H1 (cell line): Measurements from ENCODE around the gene NRP2. TPM values are rescaled to one million over a fixed set of nuclear protein-coding genes. Genes with fewer than 3 reads are reported as not detected.

Experiments
- CTCF ChIA-PET: fragments of 300-600 bp; sonication (Branson Sonifier 250); formaldehyde crosslinking; loops from one replicate; lab custom pipeline; 2021; ENCODE audit not compliant: partially characterized antibody; lab: Charles Lee
- POLR2A ChIA-PET: fragments of 300-600 bp; sonication (Branson Sonifier 250); formaldehyde crosslinking; loops from one replicate; lab custom pipeline; 2021; ENCODE audit warnings: inconsistent platforms; ENCODE audit not compliant: partially characterized antibody; lab: Charles Lee
- DNase-seq, 2 experiments: peaks; one replicate each; pipeline versions ENCODE4 v3.0.0 to v3.0.0-alpha.2; 2010 to 2022; ENCODE audit warnings: low spot score in 2 of 2, low read depth in 1 of 2, mixed read lengths in 1 of 2
- FAIRE-seq: peaks from 2 replicates; lab custom pipeline; 2011; peaks lifted over from hg19 to GRCh38; lab: Jason Lieb, UNC
- H2AFZ ChIP-seq: 2 replicates; pipeline ENCODE4 v1.8.1; 2012; ENCODE audit warnings: low read length, inconsistent platforms
- H2AK5ac ChIP-seq: 2 replicates; pipeline ENCODE4 v1.6.1; 2013; ENCODE audit warnings: low read depth, low read length
- H2BK120ac ChIP-seq: replicated peaks from 2 replicates; pipeline ENCODE3; 2013; ENCODE audit warnings: low read depth, low read length, inconsistent platforms
- H2BK12ac ChIP-seq: 2 replicates; pipeline ENCODE4 v1.6.1; 2013; ENCODE audit warnings: low read depth, low read length
- H2BK15ac ChIP-seq: 2 replicates; pipeline ENCODE4 v1.6.1; 2013; ENCODE audit warnings: low read length
- H2BK20ac ChIP-seq: 2 replicates; pipeline ENCODE4 v1.6.1; 2013; ENCODE audit warnings: low read length
- H2BK5ac ChIP-seq: 2 replicates; pipeline ENCODE4 v1.6.1; 2013; ENCODE audit warnings: low read depth, low read length
- H3K14ac ChIP-seq: 2 replicates; pipeline ENCODE4 v1.6.1; 2013; ENCODE audit warnings: inconsistent platforms; ENCODE audit not compliant: insufficient read length
- H3K18ac ChIP-seq: 2 replicates; pipeline ENCODE4 v1.6.1; 2013; ENCODE audit warnings: low read length; ENCODE audit errors: extremely low read depth
- H3K23ac ChIP-seq: 2 replicates; pipeline ENCODE4 v1.6.1; 2013; ENCODE audit warnings: inconsistent platforms; ENCODE audit not compliant: insufficient read length
- H3K23me2 ChIP-seq: 2 replicates; pipeline ENCODE4 v1.6.1; 2013; ENCODE audit warnings: low read depth, low read length
- H3K27ac ChIP-seq: 2 replicates; pipeline ENCODE4 v1.6.1; 2011; ENCODE audit warnings: low read depth, low read length, inconsistent platforms
- H3K27me3 ChIP-seq, 4 experiments: replicated peaks in 1 of 4; 1 replicate in 1 of 4; 2 replicates in 3 of 4; pipeline versions ENCODE4 v1.6.1 to v1.8.1; 2011 to 2013; ENCODE audit warnings: low read length in 3 of 4, mild to moderate bottlenecking in 3 of 4, inconsistent platforms in 2 of 4, mixed read lengths in 2 of 4, moderate library complexity in 1 of 4; ENCODE audit not compliant: control insufficient read depth in 3 of 4, insufficient read depth in 3 of 4; ENCODE audit errors: extremely low read depth in 1 of 4
- H3K36me3 ChIP-seq, 4 experiments: 2 replicates each; pipeline versions ENCODE4 v1.6.1 to v1.8.1; 2011 to 2013; ENCODE audit warnings: mild to moderate bottlenecking in 4 of 4, low read length in 3 of 4, moderate library complexity in 2 of 4, control low read depth in 1 of 4, inconsistent platforms in 1 of 4; ENCODE audit not compliant: insufficient read depth in 4 of 4, control insufficient read depth in 2 of 4
- H3K4ac ChIP-seq: replicated peaks from 2 replicates; pipeline ENCODE3; 2013; ENCODE audit warnings: low read length, low read depth, mixed read lengths, inconsistent platforms; ENCODE audit not compliant: insufficient read length
- H3K4me1 ChIP-seq, 4 experiments: replicated peaks in 1 of 4; 1 replicate in 1 of 4; 2 replicates in 3 of 4; pipeline versions ENCODE4 v1.6.1 to v1.8.1; 2011 to 2013; ENCODE audit warnings: low read length in 3 of 4, inconsistent platforms in 2 of 4, mixed read lengths in 1 of 4; ENCODE audit not compliant: insufficient read depth in 4 of 4, control insufficient read depth in 3 of 4
- H3K4me2 ChIP-seq, 2 experiments: 2 replicates each; pipeline versions ENCODE4 v1.6.1 to v1.8.1; 2011 to 2013; ENCODE audit warnings: low read depth in 2 of 2, low read length in 2 of 2, control low read depth in 1 of 2, inconsistent platforms in 1 of 2, mild to moderate bottlenecking in 1 of 2; ENCODE audit not compliant: insufficient read depth in 1 of 2
- H3K4me3 ChIP-seq, 4 experiments: fragments of 200-600, 300-600 bp in 1 of 4; sonication (generic), shearing (Covaris generic), sonication (Bioruptor Twin) in 1 of 4; 2 replicates each; pipeline versions ENCODE4 v1.5.1 to v1.8.1; 2011 to 2016; ENCODE audit warnings: low read length in 4 of 4, low read depth in 3 of 4, control low read depth in 2 of 4, inconsistent platforms in 2 of 4, mild to moderate bottlenecking in 2 of 4, mixed read lengths in 1 of 4, moderate library complexity in 1 of 4; ENCODE audit not compliant: insufficient read depth in 2 of 4; ENCODE audit errors: extremely low read depth in 1 of 4
- H3K56ac ChIP-seq: replicated peaks from 2 replicates; pipeline ENCODE3; 2013; ENCODE audit warnings: low read depth, mild to moderate bottlenecking, mixed read lengths, low read length, inconsistent platforms; ENCODE audit not compliant: insufficient read length
- H3K79me1 ChIP-seq: 2 replicates; pipeline ENCODE4 v1.6.1; 2013; ENCODE audit warnings: low read depth, low read length, control low read depth
- H3K79me2 ChIP-seq, 2 experiments: 2 replicates each; pipeline versions ENCODE4 v1.6.1 to v1.8.1; 2012 to 2013; ENCODE audit warnings: low read length in 2 of 2, mild to moderate bottlenecking in 2 of 2, inconsistent platforms in 1 of 2; ENCODE audit not compliant: insufficient read depth in 2 of 2, control insufficient read depth in 1 of 2
- H3K9ac ChIP-seq, 4 experiments: replicated peaks in 1 of 4; 1 replicate in 1 of 4; 2 replicates in 3 of 4; pipeline versions ENCODE4 v1.6.1 to v1.8.1; 2011 to 2013; ENCODE audit warnings: low read depth in 3 of 4, low read length in 3 of 4, control low read depth in 2 of 4, mild to moderate bottlenecking in 2 of 4, moderate library complexity in 2 of 4, inconsistent platforms in 1 of 4; ENCODE audit errors: extremely low read depth in 1 of 4
- H3K9me3 ChIP-seq, 2 experiments: 2 replicates each; pipeline versions ENCODE4 v1.6.1 to v1.8.1; 2012 to 2013; ENCODE audit warnings: mild to moderate bottlenecking in 2 of 2, moderate library complexity in 2 of 2, control low read depth in 1 of 2, inconsistent platforms in 1 of 2, low read depth in 1 of 2, low read length in 1 of 2, mixed read lengths in 1 of 2; ENCODE audit not compliant: insufficient read depth in 2 of 2
- H4K20me1 ChIP-seq, 2 experiments: replicated peaks in 1 of 2; 2 replicates each; pipeline versions ENCODE3 to v1.8.1; 2011 to 2013; ENCODE audit warnings: inconsistent platforms in 2 of 2, low read length in 2 of 2, mild to moderate bottlenecking in 1 of 2; ENCODE audit not compliant: insufficient read depth in 2 of 2, control insufficient read depth in 1 of 2
- H4K5ac ChIP-seq: 2 replicates; pipeline ENCODE4 v1.6.1; 2013; ENCODE audit warnings: low read length, low read depth, mixed read lengths, inconsistent platforms; ENCODE audit not compliant: insufficient read length
- H4K8ac ChIP-seq: 2 replicates; pipeline ENCODE4 v1.8.0; 2013; ENCODE audit warnings: mild to moderate bottlenecking, moderate library complexity, low read length, inconsistent platforms; ENCODE audit not compliant: insufficient read depth; ENCODE audit errors: extremely low read depth
- H4K91ac ChIP-seq: replicated peaks from 2 replicates; pipeline ENCODE3; 2013; ENCODE audit warnings: low read length, mixed read lengths, inconsistent platforms; ENCODE audit not compliant: insufficient read length
- EGR1 ChIP-seq: IDR thresholded peaks from 2 replicates; pipeline ENCODE4 v1.6.1; 2011; ENCODE audit warnings: low read depth, low read length, borderline replicate concordance
- GABPA ChIP-seq: IDR thresholded peaks from 2 replicates; pipeline ENCODE4 v1.6.1; 2011; ENCODE audit warnings: mild to moderate bottlenecking, low read length, moderate library complexity, borderline replicate concordance; ENCODE audit not compliant: insufficient read depth
- KDM5A ChIP-seq: fragments of 200-600 bp; IDR thresholded peaks from 2 replicates; pipeline ENCODE4 v1.7.1; 2012; ENCODE audit warnings: mild to moderate bottlenecking, low read length, inconsistent platforms, mixed read lengths
- MAFK ChIP-seq: IDR thresholded peaks from 2 replicates; pipeline ENCODE4 v1.6.1; 2012; ENCODE audit warnings: low read depth, mild to moderate bottlenecking, improper control_type of control experiment, low read length
- NANOG ChIP-seq: IDR thresholded peaks from 2 replicates; pipeline ENCODE4 v1.6.1; 2011; ENCODE audit warnings: low read length, low read depth, mild to moderate bottlenecking, inconsistent platforms; ENCODE audit not compliant: insufficient read depth, poor library complexity, severe bottlenecking
- TAF1 ChIP-seq: IDR thresholded peaks from 2 replicates; pipeline ENCODE4 v1.6.1; 2011; ENCODE audit warnings: mild to moderate bottlenecking, low read depth, low read length
- WGBS, 2 experiments: shearing (Covaris generic) in 1 of 2; methylation state at CpG; one replicate each; pipeline versions ENCODE4 v1.1.6 to v1.1.7; 2013 to 2015; ENCODE audit warnings: low lambda C conversion rate in 2 of 2, mixed read lengths in 2 of 2, inconsistent platforms in 1 of 2, low coverage in 1 of 2, missing lambda C conversion rate in 1 of 2; ENCODE audit not compliant: insufficient replicate concordance in 2 of 2, insufficient coverage in 1 of 2, insufficient read length in 1 of 2; ENCODE audit errors: extremely low coverage in 1 of 2, missing lambda C conversion rate in 1 of 2; 5-methylcytosine and 5-hydroxymethylcytosine counted together
- polyA plus RNA-seq, 7 experiments: library from polyadenylated mRNA; depleted of rRNA in 3 of 7; stranded (reverse) in 5 of 7; unstranded in 2 of 7; fragments of >200 nt in 5 of 7; fragments of 200-250 nt in 2 of 7; gene quantifications; 1 replicate in 5 of 7; 2 replicates in 1 of 7; 4 replicates in 1 of 7; pipeline versions ENCODE4 v1.2.1 to v1.2.3, GENCODE V29; 2011 to 2013; ENCODE audit warnings: missing spikeins in 2 of 7, mixed read lengths in 2 of 7
- total RNA-seq: library from RNA; stranded (reverse); fragmentation: NEBNext Ultra II Directional; extraction: Animal tissue kit (Norgen Biotek cat#: 25700); gene quantifications from 2 replicates; pipeline ENCODE4 v1.2.1, GENCODE V29; 2021

Gene NRP2
- total and polyA plus RNA-seq, 2 of the 8 experiments (the other 6 are each of a cell fraction or from before 2014, with no cell fraction given), result 32.0 to 37.8 TPM

DNA sequence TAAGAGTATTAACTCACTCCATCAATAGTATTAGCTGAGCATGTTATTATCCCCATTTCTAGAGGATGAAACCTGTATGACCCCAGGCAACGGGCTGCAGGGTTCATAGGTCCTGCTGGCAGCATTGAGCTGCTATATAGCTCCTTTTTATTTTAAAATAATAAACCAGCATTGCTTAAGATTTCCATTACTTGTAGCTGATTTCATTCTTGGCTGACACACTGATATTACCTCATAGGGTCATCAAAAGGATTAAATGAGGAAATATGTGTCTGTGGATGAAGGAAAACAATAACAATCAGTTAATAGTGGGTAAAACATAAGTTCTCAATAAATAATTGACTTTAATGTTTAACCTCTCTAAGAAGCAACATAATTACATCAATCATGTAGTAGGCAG is 48.3 kb upstream of the NRP2 start:
- H3K4ac ChIP-seq, result no peak overlapping the region
- no peak overlapping the region for H2BK20ac ChIP-seq
- no peak overlapping the region for H3K56ac ChIP-seq
- H3K4me3 ChIP-seq, result no peak overlapping the region
- no peaks in the 10 kb centered on the region for H3K23me2 ChIP-seq
- H4K20me1 ChIP-seq, result no peaks in the 10 kb centered on the region
- H3K9ac ChIP-seq, result no peak overlapping the region
- no peaks in the 10 kb centered on the region for H3K36me3 ChIP-seq
- no peak overlapping the region for H4K5ac ChIP-seq
- FAIRE-seq (no peak), DNase-seq (no peak)
- ChIA-PET CTCF (interaction anchor here (0.7 to 1.0 kb wide), 3 partner anchors 10 to 528 kb away, joined by 3 to 4 read pairs (median 4); no protein-coding TSS in a partner anchor), POLR2A (no interaction called here)
- H2BK12ac ChIP-seq, result no peak overlapping the region
- H3K79me2 ChIP-seq, result no peaks in the 10 kb centered on the region
- H2AK5ac ChIP-seq, result no peak overlapping the region
- H2BK15ac ChIP-seq, result no peak overlapping the region
- H3K23ac ChIP-seq, result no peak overlapping the region
- no peak overlapping the region for H3K18ac ChIP-seq
- H3K4me1 ChIP-seq, result peaks cover 0 to 5% (median 0%) of the 10 kb centered on the region in 4 experiments; a peak in 4 of 7 replicates
- no peak overlapping the region for H4K8ac ChIP-seq
- H4K91ac ChIP-seq, result no peak overlapping the region
- H2BK5ac ChIP-seq, result no peak overlapping the region
- no peak overlapping the region for H2AFZ ChIP-seq
- no peak overlapping the region for H3K4me2 ChIP-seq
- 91% methylated on average over 1 of the region's 1 CpG; no CpG with 5 or more reads in 1 of the 2 experiments for WGBS, 2 experiments
- no peak overlapping the region for H2BK120ac ChIP-seq
- H3K27ac ChIP-seq, result no peak overlapping the region
- H3K14ac ChIP-seq, result no peak overlapping the region
- H3K9me3 ChIP-seq, result no peaks in the 10 kb centered on the region
- H3K79me1 ChIP-seq, result no peaks in the 10 kb centered on the region
- H3K27me3 ChIP-seq, result no peaks in the 10 kb centered on the region; a peak in 1 of 7 replicates
- TF ChIP-seq KDM5A, result no peak
- no peak for TF ChIP-seq NANOG
- no peak for TF ChIP-seq TAF1
- TF ChIP-seq GABPA, result no peak
- TF ChIP-seq MAFK, result no peak
- no peak for TF ChIP-seq EGR1
